Measurements from ENCODE around the gene C2CD3.

C2CD3 gene

DNA sequence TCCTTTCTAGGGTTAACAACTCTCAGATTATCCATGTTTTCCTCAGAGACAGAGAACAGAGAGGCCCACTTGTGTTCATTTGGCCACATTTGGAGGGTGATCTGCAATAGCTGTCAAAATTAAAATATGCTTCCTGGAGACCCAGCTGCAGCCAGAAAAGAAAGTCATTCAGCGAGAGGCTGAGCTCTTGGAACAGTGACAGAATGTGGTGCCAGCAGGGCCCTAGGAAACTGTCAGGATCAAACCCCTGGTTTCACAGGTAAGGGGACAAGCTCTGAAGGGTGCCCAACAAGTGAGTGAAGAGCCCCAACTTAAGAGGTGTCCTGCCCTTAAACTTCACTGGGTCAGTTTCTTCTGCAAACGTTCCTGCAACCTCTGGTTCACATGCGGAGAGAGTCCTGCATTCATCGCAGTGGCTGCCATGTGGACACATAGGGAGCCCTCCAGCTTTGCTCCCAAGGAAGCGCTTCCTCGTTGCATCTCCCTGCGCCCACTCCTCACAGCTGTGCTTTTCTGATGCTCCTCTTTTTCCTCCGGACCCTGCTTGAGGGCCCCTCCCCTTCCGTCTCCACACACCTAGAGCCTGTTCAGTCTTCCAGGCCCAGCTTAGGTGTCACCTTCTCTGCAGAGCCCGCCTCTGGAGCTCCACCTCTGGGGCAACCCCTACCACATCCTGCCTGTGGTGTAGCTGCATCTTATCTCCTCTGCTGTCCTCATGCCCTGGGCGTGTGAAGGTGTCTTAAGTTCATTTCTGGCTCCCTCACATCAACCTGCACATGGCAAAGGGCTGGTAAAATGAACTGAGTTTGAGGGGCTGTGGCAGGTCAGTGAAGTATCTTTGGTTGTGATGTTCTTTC, 165.8 kb downstream of the C2CD3 start:
- no peak for DNase-seq (ENCODE audit: low read depth)
- no peak for TF ChIP-seq CTCF (IDR thresholded peaks at IDR 0.05; ENCODE audit: insufficient read depth, low read depth, low read length, missing control alignments)
- H3K4me3 ChIP-seq (ENCODE audit: low read length): no peak overlapping the region

DNA sequence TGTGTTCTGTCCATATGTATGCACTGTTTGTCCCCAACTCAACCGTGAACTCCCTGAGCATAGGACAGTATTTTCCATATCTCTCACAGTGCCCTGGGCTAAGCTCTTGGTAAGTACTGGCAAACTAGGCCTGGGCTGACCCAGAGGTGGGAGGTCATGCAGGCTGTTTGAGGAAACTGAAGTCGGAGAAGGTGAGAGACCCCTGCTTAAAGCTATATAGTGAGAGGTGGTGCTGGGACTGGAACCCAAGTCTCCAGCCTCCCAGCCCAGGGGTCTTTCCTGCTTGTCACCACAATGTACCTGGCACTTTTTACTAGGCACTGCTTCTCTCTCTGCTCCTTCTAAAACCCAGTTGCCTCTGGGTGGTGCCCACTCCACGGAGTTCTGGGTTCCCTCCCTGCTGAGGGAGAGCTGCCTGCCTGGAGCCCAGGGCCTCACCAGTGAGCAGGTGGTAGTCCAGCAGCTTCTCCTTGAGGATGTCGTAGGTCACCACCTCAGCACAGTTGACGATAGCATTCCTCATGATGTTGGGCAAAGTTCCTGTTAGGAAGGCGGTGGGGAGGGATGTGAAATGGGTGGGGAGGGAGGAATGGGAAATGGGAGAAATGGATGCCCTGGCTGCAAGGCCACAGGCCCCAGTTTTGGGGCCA, 166.6 kb downstream of the C2CD3 start:
- no peak for TF ChIP-seq CTCF (IDR thresholded peaks at IDR 0.05; ENCODE audit: insufficient read depth, low read depth, low read length, missing control alignments)
- H3K4me3 ChIP-seq (ENCODE audit: low read length): no peak overlapping the region
- no peak for DNase-seq (ENCODE audit: low read depth)

DNA sequence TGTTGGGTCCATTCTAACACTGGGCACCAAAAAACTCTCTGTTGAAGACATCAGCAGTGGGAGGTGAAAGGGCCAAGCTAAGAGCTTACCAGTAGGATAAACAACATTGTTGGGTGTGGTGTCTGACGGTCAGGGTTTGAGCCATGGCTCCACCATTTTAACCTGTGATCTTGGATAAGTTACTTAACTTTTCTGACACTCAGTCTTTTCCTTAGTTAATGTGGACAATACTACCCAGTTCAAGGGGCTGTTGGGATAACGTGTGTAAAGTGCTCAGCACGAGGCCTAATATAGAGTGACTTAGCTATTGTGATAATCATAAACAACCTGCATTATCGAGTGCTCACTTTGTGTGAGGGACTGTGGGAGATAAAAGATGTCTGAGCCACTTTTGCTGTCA, 168.0 kb downstream of the C2CD3 start:
- TF ChIP-seq CTCF (IDR thresholded peaks at IDR 0.05; ENCODE audit: insufficient read depth, low read depth, low read length, missing control alignments): no peak
- H3K4me3 ChIP-seq (ENCODE audit: low read length): no peak overlapping the region
- DNase-seq (ENCODE audit: low read depth): no peak

DNA sequence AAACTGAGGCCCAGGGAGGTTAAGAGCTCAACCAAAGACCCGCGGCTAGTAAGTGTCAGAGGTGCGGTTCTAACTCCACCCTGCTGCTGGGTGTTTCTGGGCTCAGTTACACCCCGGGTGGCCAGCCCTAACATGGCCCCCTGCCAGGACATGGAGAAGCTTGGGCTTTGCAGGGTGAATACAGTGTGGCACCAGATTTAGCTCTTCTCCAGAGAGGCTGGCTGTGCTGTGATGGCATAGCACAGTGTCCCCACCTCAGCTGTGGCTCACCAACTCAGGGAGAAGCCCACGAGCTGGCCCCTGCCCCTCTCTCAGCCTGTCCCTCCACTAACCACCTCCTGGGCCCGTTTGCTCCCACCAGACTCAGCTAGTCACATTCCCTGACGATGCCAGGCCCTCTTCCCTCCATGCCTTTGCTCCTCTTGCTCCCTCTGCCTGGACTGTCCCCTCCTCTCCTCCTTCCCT, 168.9 kb downstream of the C2CD3 start:
- no peak for DNase-seq (ENCODE audit: low read depth)
- no peak for TF ChIP-seq CTCF (IDR thresholded peaks at IDR 0.05; ENCODE audit: insufficient read depth, low read depth, low read length, missing control alignments)
- H3K4me3 ChIP-seq (ENCODE audit: low read length): no peak overlapping the region

DNA sequence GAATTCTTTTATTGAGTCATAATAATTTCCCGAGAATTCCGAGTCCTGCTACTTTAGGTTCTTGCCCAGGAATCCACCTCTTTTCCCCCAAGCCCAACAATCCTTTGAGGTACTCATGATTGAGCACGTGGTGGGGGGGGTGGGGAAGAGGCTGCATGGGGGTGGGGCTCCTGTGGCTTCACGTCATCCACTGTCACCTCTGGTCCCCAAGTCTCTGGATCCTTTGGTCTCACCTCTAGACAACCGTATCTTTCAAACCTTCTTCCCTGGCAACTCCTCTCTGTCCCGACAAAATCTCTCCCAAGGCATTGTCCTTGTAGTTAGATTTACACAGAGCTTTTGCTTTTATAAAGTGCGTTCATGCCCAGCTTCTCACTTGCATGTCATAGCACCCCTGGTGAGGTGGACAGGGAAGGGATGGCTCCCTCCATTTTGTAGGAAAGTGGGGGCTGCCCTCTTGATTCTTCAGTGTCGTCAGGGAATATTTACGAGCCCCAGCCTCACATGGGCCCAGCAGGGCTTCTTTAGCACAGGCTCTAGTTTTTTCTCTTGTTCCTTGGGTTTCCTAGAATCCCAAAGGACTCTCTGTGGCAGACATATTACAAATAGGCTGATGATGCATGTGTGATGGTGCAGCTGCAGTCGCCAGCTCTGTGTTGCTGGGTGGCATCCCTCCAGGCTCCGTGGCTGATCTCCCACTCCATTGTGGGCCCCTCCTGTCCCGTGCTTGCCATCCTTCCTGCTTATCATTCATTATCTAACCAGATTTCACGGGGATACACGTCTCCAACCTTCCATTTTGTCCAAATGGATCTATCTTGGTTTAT, 170.3 kb downstream of the C2CD3 start:
- no peak for TF ChIP-seq CTCF (IDR thresholded peaks at IDR 0.05; ENCODE audit: insufficient read depth, low read depth, low read length, missing control alignments)
- H3K4me3 ChIP-seq (ENCODE audit: low read length): no peak overlapping the region
- no peak for DNase-seq (ENCODE audit: low read depth)

DNA sequence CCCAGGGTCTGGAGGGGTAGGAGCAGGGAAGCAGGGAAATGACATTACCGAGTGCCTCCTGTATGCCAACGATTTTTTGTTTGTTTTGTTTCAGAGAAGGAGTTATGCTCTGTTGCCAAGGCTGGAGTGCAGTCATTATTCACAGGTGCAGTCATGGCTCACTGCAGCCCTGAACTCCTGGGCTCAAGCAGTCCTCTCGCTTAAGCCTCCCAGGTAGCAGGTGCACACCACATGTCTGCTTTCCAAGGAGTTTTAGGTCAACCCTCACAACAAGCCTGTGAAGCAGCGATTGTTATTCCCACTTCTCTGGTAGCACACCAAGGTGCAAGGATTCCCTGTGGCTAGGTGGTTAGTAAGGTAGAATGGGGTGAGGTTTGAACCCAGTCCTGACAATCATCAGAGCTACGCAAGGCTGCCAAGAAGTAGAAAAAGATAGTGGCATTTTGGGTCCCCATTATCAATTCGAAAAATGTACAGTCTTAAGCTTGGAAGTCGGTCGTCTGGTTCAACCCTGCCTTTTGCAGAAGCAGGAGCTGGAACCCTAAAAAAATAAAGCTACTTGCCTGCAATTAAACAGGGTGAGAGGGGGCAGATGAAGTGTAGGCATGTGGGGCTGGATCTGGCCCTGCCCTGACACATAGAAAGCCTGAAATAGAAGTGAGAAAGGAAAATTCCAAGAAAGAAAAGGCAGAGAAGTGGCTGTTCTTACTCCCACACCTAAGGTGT, 171.1 kb downstream of the C2CD3 start:
- no peak overlapping the region for H3K4me3 ChIP-seq (ENCODE audit: low read length)
- no peak for TF ChIP-seq CTCF (IDR thresholded peaks at IDR 0.05; ENCODE audit: insufficient read depth, low read depth, low read length, missing control alignments)

More for the DNA sequence above, 171.1 kb downstream of the C2CD3 start:
- DNase-seq (ENCODE audit: low read depth): no peak
